ENCODE data around the gene PYDC1.
"Not testable (repeated sequence)": the region's sequence is repeated elsewhere in the genome, so short reads cannot be mapped to it uniquely, and the experiment has no call there.

Gene PYDC1

DNA sequence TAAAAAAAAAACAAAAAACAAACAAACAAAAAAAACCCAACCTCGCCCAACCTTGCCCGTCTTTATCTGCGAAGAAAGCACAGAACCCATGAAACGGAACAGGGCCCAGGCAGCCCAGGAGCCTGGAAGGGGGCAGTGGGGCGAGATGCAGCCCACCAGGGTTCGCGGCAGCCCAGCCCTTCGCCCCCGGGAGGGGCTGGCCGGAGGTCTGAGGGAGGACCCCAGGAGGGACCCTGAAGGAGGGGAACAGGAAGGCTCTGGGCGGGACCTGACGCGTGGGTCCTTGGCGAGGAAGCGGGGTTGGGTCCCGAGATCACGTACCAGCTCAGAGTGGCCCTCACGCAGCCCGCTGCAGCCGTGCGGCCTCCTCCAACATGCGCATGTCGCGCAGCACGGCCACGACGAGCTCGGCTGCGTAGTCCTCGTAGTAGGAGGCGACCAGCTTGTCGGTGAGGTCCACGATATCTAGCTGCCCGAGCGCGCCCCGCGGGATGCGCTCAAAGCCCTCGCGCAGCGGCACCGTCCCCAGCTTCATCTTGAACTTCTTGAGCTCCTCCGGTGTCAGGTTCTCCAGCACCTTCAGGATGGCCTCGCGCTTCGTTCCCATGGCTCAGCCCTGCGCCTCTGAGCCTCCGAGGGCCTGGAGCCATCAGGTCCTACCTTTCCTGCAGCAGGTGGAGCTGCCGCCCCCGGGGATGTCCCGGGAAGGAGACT, at the start of gene PYDC1:
PYDC1 (minus strand) TSS at position 714 of the 714 bp plus-strand sequence; CDS start at position 607, 107 bp downstream.
- no peak for FAIRE-seq

DNA sequence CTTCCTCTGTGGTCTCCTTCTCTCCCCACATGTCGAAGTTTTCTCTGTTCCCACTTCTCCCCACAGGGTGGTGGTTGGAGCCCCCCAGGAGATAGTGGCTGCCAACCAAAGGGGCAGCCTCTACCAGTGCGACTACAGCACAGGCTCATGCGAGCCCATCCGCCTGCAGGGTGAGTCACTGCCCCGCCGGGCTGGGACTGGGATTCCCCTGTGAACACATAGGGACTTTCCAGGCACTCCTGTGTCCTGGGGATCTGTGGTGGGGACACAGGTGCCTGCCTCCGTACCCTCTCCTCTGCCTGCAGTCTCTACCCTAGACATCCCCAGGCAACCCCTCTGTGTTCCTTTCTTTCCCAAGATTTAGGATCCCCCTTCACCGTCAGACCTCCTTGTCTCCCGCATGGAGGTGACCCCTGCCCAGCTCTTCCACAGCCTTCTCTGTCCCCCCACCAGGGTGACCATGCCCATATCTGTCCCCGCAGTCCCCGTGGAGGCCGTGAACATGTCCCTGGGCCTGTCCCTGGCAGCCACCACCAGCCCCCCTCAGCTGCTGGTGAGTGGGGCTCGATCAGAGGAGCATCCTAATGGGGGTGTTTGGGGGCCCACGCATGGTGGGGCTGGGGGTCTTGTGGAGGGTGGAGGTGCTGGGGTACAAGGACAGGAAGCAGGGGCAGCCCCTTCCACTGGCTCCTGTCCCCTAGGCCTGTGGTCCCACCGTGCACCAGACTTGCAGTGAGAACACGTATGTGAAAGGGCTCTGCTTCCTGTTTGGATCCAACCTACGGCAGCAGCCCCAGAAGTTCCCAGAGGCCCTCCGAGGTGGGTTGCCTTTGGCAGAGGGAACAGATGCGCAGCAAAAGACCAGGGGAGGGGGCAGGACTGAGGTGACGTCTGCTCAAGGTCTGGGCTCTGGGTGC, 48.7 kb upstream of the PYDC1 start:
- FAIRE-seq = no peak

DNA sequence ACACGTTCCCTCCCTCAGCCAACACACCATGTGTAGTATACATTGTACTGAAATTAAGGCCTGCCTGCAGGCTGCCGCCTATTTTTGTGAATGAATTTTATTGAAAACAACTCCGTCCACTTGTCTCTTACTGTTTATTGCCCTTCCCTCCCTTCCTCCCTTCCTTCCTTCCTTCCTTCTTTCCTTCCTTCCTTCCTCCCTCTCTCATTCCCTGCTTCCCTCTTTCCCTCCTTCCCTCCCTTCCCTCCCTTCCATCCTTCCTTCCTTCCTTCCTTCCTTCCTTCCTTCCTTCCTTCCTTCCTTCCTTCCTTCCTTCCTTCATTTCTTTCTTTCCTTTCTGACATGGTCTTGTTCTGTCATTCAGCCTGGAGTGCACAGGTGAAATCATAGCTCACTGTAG, 45.1 kb upstream of the PYDC1 start:
- FAIRE-seq = no peak

DNA sequence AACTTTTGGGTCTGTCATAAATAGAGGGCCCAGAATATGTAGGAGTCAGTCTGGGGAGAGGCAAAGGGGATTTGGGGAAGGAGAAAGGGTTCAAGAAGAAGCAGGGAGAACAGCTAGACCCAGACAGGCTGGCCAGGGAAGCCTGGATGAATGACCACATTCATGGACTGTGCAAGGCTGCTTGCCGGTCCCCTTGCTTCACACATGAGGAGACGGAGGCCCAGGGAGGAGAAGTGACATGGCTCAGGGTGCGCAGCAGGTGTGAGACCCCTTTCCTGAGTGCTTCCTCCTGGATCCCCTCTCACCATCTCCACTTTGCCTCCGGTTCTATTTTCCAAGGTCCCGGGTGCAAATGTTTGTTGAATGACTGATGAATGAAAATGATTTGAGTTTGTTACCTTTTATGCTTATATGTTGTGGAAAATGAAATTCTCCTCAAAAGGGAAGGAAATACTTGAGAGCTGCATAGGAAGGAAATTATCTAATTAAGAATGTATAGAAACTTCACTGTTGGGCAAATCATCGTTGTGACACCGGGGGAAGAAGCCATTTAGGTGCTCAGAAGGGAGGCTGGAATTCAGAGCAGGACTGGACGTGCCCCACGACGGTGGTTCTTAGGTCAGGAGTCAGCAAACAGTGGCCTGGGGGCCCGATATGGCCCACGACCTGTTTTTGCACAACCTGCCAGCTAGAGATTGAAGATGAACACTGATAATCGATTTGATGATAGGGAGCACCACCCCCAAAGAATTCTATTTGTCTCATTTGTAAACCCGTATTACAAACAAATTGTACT, 43.4 kb upstream of the PYDC1 start:
- no peak for FAIRE-seq

DNA sequence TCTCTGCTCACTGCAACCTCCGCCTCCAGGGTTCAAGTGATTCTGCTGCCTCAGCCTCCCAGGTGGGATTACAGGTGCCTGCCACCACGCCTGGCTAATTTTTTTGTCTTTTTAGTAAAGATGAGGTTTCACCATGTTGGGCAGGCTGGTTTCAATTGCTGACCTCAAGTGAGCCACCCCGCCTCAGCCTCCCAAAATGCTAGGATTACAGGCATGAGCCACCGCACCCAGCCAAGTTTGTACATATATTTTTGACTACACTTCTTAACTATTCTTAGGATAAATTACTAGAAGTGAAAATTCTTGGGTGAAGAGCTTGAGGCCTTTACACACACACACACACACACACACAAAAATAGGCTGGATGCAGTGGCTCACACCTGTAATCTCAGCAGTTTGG, 41.4 kb upstream of the PYDC1 start:
- no peak for FAIRE-seq

DNA sequence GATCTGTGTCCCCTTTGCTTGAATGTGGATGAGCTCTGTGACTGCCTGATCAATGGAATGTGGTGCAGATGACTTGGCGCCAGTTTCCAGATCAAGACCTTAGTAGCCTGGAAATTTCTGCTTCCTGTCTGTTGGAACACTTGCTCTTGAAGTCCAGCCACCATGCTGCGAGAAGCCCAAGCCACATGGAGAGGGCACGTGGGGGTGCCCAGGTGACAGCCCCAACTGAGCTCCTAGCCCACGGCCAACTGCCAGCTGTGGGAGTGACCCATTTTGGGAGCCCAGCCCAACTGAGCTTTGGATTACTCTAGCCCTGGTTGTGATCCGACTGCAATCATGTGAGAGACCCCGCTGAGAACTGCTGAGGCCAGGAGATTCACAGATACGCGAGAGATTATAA, 39.5 kb upstream of the PYDC1 start:
- no peak for FAIRE-seq

DNA sequence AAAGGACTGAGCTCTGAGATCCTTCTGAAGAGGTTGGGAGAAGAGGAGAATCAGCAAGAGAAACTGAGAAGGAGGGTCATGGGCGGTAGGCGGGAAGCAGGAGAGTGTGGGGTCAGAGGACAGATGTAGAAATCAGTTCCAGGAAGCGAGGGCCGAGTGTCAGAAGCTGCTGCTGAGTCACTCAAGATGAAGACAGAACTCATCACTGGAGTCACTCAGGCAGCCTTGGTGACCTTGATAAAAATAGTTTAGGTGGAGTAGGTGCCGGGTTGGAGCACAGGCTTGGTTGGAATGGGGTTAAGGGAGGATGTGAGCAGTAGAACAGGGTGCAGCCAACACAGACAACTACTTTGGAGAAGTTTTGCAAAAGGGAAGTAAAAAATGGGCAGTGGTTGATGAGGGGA, 36.7 kb upstream of the PYDC1 start:
- no peak for FAIRE-seq

DNA sequence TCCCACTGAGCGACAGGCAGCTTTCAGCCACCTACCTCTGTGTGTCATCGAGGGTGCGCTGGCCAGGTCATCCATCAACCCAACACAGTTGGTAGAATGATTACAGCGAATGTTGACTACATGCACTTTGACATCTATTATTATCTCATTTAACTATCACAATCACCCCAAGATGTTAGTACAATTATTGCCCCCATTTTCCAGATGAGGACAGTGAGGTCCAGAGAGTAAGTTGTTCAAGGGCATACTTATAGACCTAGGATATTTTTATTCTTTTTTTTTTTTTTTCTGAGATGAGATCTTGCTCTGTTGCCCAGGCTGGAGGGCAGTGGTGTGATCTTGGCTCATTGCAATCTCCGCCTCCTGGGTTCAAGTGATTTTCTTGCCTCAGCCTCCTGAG, 34.5 kb upstream of the PYDC1 start:
- no peak for FAIRE-seq

DNA sequence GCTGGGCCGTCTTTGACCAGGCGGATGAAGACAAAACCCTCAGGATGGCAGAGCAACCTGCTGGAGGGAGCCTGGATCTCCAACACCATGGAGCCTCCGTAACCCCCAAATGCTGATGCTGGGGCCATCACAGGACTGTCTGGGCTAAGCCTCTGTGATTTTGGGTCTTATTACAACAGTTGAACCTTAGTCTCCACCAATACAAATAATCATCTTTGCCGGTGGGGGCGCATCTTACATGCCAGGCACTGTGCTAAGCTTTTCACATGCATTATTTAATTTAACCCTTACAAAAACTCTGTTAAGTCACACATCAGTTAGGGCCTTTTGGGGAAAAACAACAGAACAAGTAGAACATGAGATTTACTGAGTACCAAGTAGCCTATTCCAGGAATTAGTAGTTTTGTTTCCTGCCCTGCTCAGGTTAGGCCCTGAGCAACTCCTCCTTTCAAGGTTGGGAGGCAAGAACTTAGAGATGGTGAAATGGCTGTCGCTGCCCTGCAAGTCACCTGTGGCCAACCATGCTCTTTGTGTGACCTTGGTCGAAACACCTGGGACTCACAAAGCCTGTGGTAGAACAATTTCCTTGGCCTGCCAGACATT, 33.9 kb upstream of the PYDC1 start:
- FAIRE-seq = no peak

DNA sequence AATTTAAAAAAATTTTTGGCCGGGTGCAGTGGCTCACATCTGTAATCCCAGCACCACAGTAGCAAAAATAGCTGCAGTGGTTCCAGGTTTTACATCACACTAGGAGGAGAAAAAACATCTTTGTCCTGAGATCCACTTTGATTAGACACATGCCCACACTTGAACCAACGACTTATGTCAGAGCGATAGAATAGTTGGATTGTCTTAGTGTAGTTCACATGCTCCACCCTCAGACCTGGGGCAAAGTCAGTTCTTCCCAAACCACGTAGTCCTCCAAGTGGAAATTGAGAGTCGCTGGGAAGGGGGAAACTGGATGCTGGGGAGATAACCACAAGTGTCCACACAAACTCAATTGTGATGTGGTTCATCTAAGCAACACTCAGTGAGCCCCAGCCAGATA, 31.4 kb upstream of the PYDC1 start:
- no peak for FAIRE-seq

DNA sequence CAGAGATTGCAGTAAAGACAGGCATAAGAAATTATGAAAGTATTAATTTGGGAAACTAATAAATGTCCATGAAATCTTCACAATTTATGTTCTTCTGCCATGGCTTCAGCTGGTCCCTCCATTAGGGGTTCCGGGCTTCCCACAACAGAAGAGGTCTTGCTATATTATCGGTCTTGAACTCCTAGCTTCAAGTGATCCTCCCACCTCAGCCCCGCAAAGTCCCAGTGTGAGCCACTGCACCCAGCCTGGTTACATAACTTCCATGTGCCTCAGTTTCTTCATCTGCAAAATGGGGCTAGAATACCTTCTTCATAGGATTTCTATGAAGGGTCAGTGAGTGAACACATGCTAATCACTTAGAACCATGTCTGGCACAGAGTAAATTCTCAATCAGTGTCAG, 29.4 kb upstream of the PYDC1 start:
- no peak for FAIRE-seq

DNA sequence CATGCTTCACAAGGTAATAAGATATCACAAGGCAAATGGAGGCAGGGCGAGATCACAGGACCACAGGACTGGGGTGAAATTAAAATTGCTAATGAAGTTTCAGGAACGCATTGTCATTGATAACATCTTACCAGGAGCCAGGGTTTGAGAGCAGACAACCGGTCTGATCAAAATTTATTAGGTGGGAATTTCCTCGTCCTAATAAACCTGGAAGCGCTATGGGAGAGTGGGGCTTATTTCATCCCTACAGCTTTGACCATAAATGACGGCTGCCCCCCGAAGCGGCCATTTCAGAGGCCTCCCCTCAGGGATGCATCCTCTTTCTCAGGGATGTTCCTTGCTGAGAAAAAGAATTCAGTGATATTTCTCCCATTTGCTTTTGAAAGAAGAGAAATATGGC, 28.7 kb upstream of the PYDC1 start:
- FAIRE-seq = not testable (repeated sequence)

DNA sequence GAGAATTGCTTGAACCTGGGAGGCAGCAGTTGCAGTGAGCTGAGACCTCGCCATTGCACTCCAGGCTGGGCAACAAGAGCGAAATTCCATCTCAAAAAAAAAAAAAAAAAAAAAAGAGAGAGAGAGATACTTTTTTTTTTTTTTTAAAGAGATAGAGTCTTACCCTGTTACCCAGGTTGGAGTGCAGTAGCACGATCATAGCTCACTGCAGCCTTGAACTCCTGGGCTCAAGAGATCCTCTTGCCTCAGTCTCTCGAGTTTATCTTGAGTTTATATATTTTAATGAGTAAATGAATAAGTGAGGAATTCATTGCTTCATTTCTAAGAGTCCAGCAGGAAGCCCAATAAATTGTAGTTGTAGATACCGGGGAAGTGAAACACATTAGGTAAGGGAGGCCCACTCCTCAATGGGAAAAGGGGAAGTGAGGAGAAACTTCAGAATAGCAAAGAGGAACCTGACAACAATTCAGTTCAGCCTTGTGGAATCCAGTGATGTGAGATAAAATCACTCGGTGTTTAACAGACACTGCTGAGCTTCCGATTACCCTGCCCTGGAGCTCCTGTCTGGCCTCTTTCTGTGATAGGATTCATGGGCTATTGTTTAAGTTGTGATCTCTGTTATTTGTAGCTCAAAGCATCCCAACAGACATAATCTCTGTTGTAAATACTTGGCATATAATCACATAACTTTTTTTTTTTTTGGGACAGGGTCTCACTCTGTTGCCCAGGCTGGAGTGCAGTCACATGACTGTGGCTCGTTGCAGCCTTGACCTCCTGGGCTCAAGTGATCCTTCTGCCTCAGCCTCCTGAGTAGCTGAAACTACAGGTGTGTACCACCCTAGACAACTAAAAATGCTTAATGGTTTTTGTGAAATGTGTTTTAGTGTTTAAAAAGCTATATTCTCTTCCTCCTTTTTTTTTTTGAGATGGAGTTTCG, 27.1 kb upstream of the PYDC1 start:
- no peak for FAIRE-seq

DNA sequence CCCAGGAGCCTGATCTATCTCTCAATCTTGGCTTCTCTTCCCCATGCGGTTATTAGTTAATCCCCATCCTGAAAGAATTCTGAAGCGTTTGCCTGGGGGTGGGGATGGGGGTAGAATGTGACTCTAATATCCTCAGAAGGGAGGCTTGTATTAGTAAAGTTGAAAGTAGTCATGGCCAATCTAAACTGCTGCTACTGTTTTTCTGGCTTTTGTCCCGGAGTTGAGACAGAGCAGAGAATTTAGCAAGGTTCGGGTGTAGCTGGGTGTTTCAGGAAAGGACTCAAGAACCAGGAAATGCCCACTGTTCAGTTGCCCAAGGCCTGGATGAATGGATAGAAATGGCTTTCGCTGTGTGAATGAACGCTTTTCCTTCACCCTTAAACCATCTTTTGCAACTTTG, 25.3 kb upstream of the PYDC1 start:
- FAIRE-seq = no peak

DNA sequence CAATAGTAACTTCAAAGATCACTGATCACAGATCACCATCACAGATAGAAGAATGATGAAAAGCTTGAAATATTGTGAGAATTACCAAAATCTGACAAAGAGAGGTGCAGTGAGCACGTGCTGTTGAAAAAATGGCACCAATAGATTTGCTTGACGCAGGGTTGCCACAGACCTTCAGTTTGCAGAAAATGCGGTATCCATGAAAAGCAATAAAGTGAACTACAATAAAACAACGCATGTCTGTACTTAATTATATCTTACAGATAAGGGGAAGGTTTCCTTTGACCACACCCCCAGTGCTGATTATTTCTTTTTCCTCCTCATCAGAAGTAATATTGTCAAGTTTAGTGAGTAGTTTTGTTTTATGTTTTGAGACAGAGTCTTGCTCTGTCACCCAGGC, 21.1 kb upstream of the PYDC1 start:
- FAIRE-seq = no peak

DNA sequence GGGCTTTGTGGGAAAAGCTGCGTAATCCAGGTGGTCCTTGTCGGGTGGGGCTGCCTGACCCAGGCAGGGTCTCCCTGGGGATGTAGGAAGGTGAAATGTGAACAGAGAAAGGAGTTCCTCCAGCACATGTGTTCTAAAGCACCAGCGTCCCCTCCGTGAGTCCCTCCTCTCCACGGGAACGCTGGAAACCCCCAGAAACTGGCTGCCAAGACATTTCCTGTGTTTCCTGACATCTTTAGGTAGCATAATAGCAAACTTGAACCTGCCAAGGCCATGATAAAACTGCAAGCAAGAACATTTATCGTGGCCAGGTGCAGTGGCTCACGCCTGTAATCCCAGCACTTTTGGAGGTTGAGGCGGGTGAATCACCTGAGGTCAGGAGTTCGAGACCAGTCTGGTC, 12.6 kb upstream of the PYDC1 start:
- FAIRE-seq = no peak

DNA sequence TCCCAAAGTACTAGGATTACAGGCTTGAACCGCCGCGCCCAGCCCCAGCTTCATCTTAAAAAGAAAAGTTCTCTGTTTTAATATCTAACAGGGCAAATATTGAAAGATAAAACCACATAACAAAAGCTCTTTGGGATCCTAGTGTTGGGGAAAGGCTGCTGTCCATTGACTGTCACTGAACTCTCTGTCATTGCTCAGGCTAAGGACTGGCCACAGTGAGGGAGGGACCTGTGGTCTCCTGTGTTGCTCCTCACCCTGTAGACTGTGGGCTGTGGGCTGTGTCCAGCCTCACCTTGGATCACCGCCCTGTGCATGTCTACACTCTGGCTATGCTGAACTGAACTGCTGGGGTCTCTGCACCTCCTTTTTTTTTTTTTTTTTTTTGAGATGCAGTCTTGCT, 11.3 kb upstream of the PYDC1 start:
- FAIRE-seq = no peak

DNA sequence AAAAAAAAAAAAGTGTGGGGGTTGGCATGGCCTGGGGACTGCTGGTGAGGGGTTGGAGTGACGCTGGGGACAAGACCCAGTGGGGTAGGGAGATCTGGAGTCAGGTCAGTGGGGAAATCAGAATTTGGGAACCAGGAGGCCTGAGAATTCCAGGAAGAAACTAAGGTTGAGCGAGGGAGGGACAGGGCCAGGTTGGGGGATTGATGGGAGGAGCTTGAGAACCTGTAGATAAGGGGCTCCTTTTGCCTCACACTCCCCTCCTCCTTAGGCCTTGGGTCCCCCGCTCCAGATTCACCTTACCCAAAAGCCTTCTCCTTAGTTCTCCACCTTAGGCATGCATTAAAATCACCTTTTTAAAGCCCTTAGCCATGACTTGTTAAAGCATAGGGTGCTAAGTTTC, 8.3 kb upstream of the PYDC1 start:
- no peak for FAIRE-seq

DNA sequence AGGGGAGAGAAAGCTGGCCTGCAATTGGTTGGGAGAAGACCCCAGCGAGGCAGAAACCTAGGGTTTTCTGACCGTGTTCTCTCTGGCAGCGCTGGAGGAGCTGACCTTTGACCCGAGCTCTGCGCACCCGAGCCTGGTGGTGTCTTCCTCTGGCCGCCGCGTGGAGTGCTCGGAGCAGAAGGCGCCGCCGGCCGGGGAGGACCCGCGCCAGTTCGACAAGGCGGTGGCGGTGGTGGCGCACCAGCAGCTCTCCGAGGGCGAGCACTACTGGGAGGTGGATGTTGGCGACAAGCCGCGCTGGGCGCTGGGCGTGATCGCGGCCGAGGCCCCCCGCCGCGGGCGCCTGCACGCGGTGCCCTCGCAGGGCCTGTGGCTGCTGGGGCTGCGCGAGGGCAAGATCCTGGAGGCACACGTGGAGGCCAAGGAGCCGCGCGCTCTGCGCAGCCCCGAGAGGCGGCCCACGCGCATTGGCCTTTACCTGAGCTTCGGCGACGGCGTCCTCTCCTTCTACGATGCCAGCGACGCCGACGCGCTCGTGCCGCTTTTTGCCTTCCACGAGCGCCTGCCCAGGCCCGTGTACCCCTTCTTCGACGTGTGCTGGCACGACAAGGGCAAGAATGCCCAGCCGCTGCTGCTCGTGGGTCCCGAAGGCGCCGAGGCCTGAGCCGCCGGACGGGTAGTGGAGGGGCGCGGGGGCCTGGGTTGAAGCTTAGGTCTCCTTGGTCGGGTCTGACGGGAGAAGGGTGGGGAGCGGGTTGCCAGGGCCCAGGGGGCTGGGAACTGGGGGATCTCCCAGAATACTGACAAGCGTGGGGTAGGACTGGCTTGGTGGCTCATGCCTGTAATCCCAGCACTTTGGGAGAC, 7.4 kb upstream of the PYDC1 start:
- FAIRE-seq = no peak

DNA sequence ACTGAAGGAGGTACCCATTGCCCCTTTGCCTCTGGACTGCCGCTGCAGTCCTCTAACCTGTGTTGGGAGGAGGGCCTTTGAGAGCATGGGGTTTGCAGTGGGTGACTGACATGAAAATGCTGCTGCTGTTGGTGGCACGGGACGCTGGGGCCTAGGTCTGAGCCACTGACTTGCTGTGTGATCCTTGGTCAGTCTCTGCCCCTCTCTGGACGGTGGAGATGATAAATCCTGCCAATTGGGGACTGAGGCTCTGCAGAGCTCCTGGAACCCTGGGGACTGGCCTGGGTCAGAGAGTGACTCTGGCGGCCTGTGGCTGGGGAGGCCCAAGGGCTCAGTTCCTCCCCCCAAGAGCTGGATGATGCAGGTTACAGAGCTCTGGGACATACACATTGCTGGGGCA, 6.1 kb upstream of the PYDC1 start:
- no peak for FAIRE-seq
